H1 (cell line): ENCODE measurements around the gene BBS7. TPM values are rescaled to one million over a fixed set of nuclear protein-coding genes. Genes with fewer than 3 reads are reported as not detected.

Experiments used
- CREB1 ChIP-seq: IDR thresholded peaks from 2 replicates; pipeline ENCODE4 v1.6.1; 2012; ENCODE audit warnings: inconsistent platforms
- FOSL1 ChIP-seq: IDR thresholded peaks from 2 replicates; pipeline ENCODE4 v1.6.1; 2011; ENCODE audit warnings: mild to moderate bottlenecking, low read depth, low read length, moderate library complexity; ENCODE audit not compliant: insufficient read depth
- SP1 ChIP-seq: IDR thresholded peaks from 2 replicates; pipeline ENCODE4 v1.6.1; 2011; ENCODE audit warnings: low read depth, low read length
- TEAD4 ChIP-seq: IDR thresholded peaks from 2 replicates; pipeline ENCODE4 v1.6.1; 2012; ENCODE audit warnings: low read depth, low read length, inconsistent platforms, mixed read lengths
- polyA plus RNA-seq, 7 experiments: library from polyadenylated mRNA; depleted of rRNA in 3 of 7; stranded (reverse) in 5 of 7; unstranded in 2 of 7; fragments of >200 nt in 5 of 7; fragments of 200-250 nt in 2 of 7; gene quantifications; 1 replicate in 5 of 7; 2 replicates in 1 of 7; 4 replicates in 1 of 7; pipeline versions ENCODE4 v1.2.1 to v1.2.3, GENCODE V29; 2011 to 2013; ENCODE audit warnings: missing spikeins in 2 of 7, mixed read lengths in 2 of 7
- total RNA-seq: library from RNA; stranded (reverse); fragmentation: NEBNext Ultra II Directional; extraction: Animal tissue kit (Norgen Biotek cat#: 25700); gene quantifications from 2 replicates; pipeline ENCODE4 v1.2.1, GENCODE V29; 2021
- TF ChIP-seq, protein P1 (sequence below): IDR thresholded peaks from 2 replicates; pipeline ENCODE4 v1.6.1; 2011; ENCODE audit warnings: low read depth, mild to moderate bottlenecking, low read length; ENCODE audit not compliant: insufficient read depth

BBS7 gene
- total and polyA plus RNA-seq, 2 of the 8 experiments (the other 6 are each of a cell fraction or from before 2014, with no cell fraction given), result 16.6 to 21.5 TPM

DNA sequence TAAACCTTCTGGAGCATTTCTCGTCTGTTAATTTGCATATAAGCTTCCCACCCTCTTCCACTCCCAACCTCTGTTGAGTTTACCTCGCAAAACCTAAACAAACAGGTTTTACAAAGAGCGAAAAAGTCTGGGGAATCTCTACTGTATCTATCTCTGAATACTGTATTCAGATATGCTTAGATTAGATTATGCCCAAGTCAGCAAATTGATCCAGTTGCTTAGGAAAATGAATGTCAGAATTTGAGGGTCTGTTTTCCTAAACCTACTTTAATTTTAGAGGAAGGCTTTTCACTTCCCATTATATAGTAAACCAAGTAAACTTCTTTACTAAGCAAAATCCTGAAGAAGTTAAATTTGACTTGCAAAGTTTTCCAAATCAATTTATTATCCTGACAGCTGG is 53.3 kb downstream of the BBS7 start (continued):
- TF ChIP-seq, protein P1, sequence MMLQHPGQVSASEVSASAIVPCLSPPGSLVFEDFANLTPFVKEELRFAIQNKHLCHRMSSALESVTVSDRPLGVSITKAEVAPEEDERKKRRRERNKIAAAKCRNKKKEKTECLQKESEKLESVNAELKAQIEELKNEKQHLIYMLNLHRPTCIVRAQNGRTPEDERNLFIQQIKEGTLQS, result no peak
- TF ChIP-seq SP1 (no peak), FOSL1 (no peak), CREB1 (no peak), TEAD4 (no peak)
- TF ChIP-seq, all 59 proteins: peak for 0
